IMR-90 (cell line): ENCODE results near the gene SATB2. TPM values are rescaled to one million over a fixed set of nuclear protein-coding genes. Genes with fewer than 3 reads are reported as not detected.
A peak's percentile ranks its signal among the peaks of the same experiment; 100 is the strongest.

Source experiments
- ATAC-seq: fragments of 200-7000 bp; cut with Tn5 transposase; 2 replicates; pipeline ENCODE4 v1.9.1; 2020; ENCODE audit warnings: low read depth, mild to moderate bottlenecking, moderate library complexity
- BruUV-seq: library from RNA; stranded (reverse); fragments of 400-500 nt; replicated peaks from 2 replicates; lab custom pipeline; 2021; lab: Mats Ljungman, UMichigan
- CTCF ChIA-PET: fragments of 300-600 bp; formaldehyde crosslinking; extraction: SDS; loops from one replicate; lab custom pipeline; 2021; ENCODE audit warnings: antibody characterized with exemption; lab: Yijun Ruan, JAX
- POLR2A ChIA-PET: fragments of 300-600 bp; sonication (Branson Sonifier 250); formaldehyde crosslinking; loops from one replicate; lab custom pipeline; 2022; ENCODE audit warnings: antibody characterized with exemption; ENCODE audit not compliant: unreplicated experiment; lab: Charles Lee
- DNase-seq: peaks from one replicate; pipeline ENCODE4 v3.0.0; 2013
- H2AFZ ChIP-seq: replicated peaks from 2 replicates; pipeline ENCODE3; 2013; ENCODE audit warnings: low read length, mild to moderate bottlenecking; ENCODE audit not compliant: poor library complexity
- H2AK5ac ChIP-seq: 2 replicates; pipeline ENCODE4 v1.6.1; 2013; ENCODE audit warnings: low read depth, low read length, inconsistent platforms
- H2AK9ac ChIP-seq: replicated peaks from 2 replicates; pipeline ENCODE3; 2013; ENCODE audit warnings: mild to moderate bottlenecking, low read depth, low read length, moderate library complexity; ENCODE audit not compliant: poor library complexity
- H2BK120ac ChIP-seq: 2 replicates; pipeline ENCODE4 v1.6.1; 2013; ENCODE audit warnings: low read depth, low read length, inconsistent platforms
- H2BK15ac ChIP-seq: 3 replicates; pipeline ENCODE4 v1.6.1; 2013; ENCODE audit warnings: low read depth, low read length, inconsistent platforms
- H2BK20ac ChIP-seq: 2 replicates; pipeline ENCODE4 v1.6.1; 2013; ENCODE audit warnings: low read depth, mild to moderate bottlenecking, inconsistent platforms, low read length, moderate library complexity
- H2BK5ac ChIP-seq: 2 replicates; pipeline ENCODE4 v1.6.1; 2013; ENCODE audit warnings: mild to moderate bottlenecking, low read depth, low read length, inconsistent platforms; ENCODE audit not compliant: poor library complexity, severe bottlenecking
- H3K14ac ChIP-seq: replicated peaks from 2 replicates; pipeline ENCODE4 v1.6.1; 2013; ENCODE audit warnings: low read depth, low read length, inconsistent platforms
- H3K18ac ChIP-seq: 2 replicates; pipeline ENCODE4 v1.6.1; 2013; ENCODE audit warnings: low read depth, low read length, control low read depth
- H3K23ac ChIP-seq: 2 replicates; pipeline ENCODE4 v1.6.1; 2013; ENCODE audit warnings: low read depth, low read length, inconsistent platforms
- H3K27ac ChIP-seq: 2 replicates; pipeline ENCODE4 v1.5.1; 2013; ENCODE audit warnings: mild to moderate bottlenecking, control low read depth, low read length; ENCODE audit not compliant: insufficient read depth
- H3K27me3 ChIP-seq: 2 replicates; pipeline ENCODE4 v1.6.1; 2013; ENCODE audit warnings: low read length; ENCODE audit not compliant: control insufficient read depth, insufficient read depth
- H3K36me3 ChIP-seq: 2 replicates; pipeline ENCODE4 v1.6.1; 2013; ENCODE audit warnings: low read length, mixed read lengths; ENCODE audit not compliant: control insufficient read depth, insufficient read depth
- H3K4ac ChIP-seq: 2 replicates; pipeline ENCODE4 v1.6.1; 2013; ENCODE audit warnings: low read depth, low read length, inconsistent platforms
- H3K4me1 ChIP-seq: 2 replicates; pipeline ENCODE4 v1.6.1; 2013; ENCODE audit warnings: low read length, mixed read lengths; ENCODE audit not compliant: control insufficient read depth, insufficient read depth
- H3K4me2 ChIP-seq: 2 replicates; pipeline ENCODE4 v1.6.1; 2013; ENCODE audit warnings: low read depth, mild to moderate bottlenecking, control low read depth, low read length, moderate library complexity
- H3K4me3 ChIP-seq: 2 replicates; pipeline ENCODE4 v1.5.1; 2013; ENCODE audit warnings: low read depth, mild to moderate bottlenecking, control low read depth, low read length, moderate library complexity; ENCODE audit not compliant: insufficient read depth
- H3K56ac ChIP-seq: 2 replicates; pipeline ENCODE4 v1.6.1; 2013; ENCODE audit warnings: low read length, inconsistent platforms; ENCODE audit not compliant: insufficient read depth; ENCODE audit errors: extremely low read depth
- H3K79me1 ChIP-seq, 2 experiments: 2 replicates each; pipeline ENCODE4 v1.6.1; 2013; ENCODE audit warnings: low read length in 2 of 2, inconsistent platforms in 1 of 2, low read depth in 1 of 2
- H3K9ac ChIP-seq: 2 replicates; pipeline ENCODE4 v1.6.1; 2013; ENCODE audit warnings: low read depth, low read length, control low read depth
- H3K9me1 ChIP-seq: 2 replicates; pipeline ENCODE4 v1.6.1; 2013; ENCODE audit warnings: low read length, inconsistent platforms; ENCODE audit not compliant: insufficient read depth
- H3K9me3 ChIP-seq: 2 replicates; pipeline ENCODE4 v1.6.1; 2013; ENCODE audit warnings: low read length; ENCODE audit not compliant: control insufficient read depth, insufficient read depth
- H4K20me1 ChIP-seq: 2 replicates; pipeline ENCODE4 v1.6.1; 2013; ENCODE audit warnings: low read length, inconsistent platforms; ENCODE audit not compliant: insufficient read depth
- H4K5ac ChIP-seq: 2 replicates; pipeline ENCODE4 v1.6.1; 2013; ENCODE audit warnings: mild to moderate bottlenecking, low read depth, low read length, control low read depth
- H4K8ac ChIP-seq, 2 experiments: 2 replicates each; pipeline ENCODE4 v1.6.1; 2013; ENCODE audit warnings: low read depth in 2 of 2, low read length in 2 of 2, control low read depth in 1 of 2, inconsistent platforms in 1 of 2
- H4K91ac ChIP-seq: 2 replicates; pipeline ENCODE4 v1.6.1; 2013; ENCODE audit warnings: low read depth, low read length, inconsistent platforms; ENCODE audit not compliant: insufficient read depth
- BHLHE40 ChIP-seq: fragments of 150-350 bp; IDR thresholded peaks from 2 replicates; pipeline ENCODE4 v1.6.1; 2016; ENCODE audit warnings: mild to moderate bottlenecking, low read depth, low read length
- CEBPB ChIP-seq: IDR thresholded peaks from 2 replicates; pipeline ENCODE4 v1.6.1; 2012; ENCODE audit warnings: low read depth, low read length, improper control_type of control experiment
- CHD1 ChIP-seq: IDR thresholded peaks from 2 replicates; pipeline ENCODE4 v1.6.1; 2012; ENCODE audit warnings: low read depth, low read length, improper control_type of control experiment
- FOS ChIP-seq: fragments of 150-350 bp; IDR thresholded peaks from 2 replicates; pipeline ENCODE4 v1.6.1; 2016; ENCODE audit warnings: low read depth, low read length
- MAFK ChIP-seq: IDR thresholded peaks from 2 replicates; pipeline ENCODE4 v1.6.1; 2012; ENCODE audit warnings: low read depth, low read length, improper control_type of control experiment
- MAZ ChIP-seq: IDR thresholded peaks from 2 replicates; pipeline ENCODE4 v1.6.1; 2012; ENCODE audit warnings: low read depth, mild to moderate bottlenecking, low read length, improper control_type of control experiment, moderate library complexity, borderline replicate concordance
- MXI1 ChIP-seq: IDR thresholded peaks from 2 replicates; pipeline ENCODE4 v1.6.1; 2012; ENCODE audit warnings: low read depth, mild to moderate bottlenecking, low read length, moderate library complexity, borderline replicate concordance
- POLR2A ChIP-seq: IDR thresholded peaks from 2 replicates; pipeline ENCODE4 v1.6.1; 2012; ENCODE audit warnings: mild to moderate bottlenecking, low read depth, low read length
- RAD21 ChIP-seq: IDR thresholded peaks from 2 replicates; pipeline ENCODE4 v1.6.1; 2012; ENCODE audit warnings: low read length, improper control_type of control experiment
- RCOR1 ChIP-seq: IDR thresholded peaks from 2 replicates; pipeline ENCODE4 v1.6.1; 2012; ENCODE audit warnings: mild to moderate bottlenecking, low read length, improper control_type of control experiment; ENCODE audit not compliant: insufficient replicate concordance
- RFX5 ChIP-seq: IDR thresholded peaks from 2 replicates; pipeline ENCODE4 v1.8.0; 2012; ENCODE audit warnings: low read depth, mild to moderate bottlenecking, low read length, moderate library complexity
- SMC3 ChIP-seq: fragments of 150-350 bp; IDR thresholded peaks from 2 replicates; pipeline ENCODE4 v1.6.1; 2016; ENCODE audit warnings: low read depth, mild to moderate bottlenecking, antibody characterized with exemption, low read length, moderate library complexity
- WGBS, 2 experiments: methylation state at CpG; one replicate each; pipeline versions ENCODE4 v1.1.5 to v1.1.7; 2013; ENCODE audit warnings: missing lambda C conversion rate in 2 of 2; ENCODE audit not compliant: insufficient read length in 1 of 2; ENCODE audit errors: extremely low coverage in 2 of 2; 5-methylcytosine and 5-hydroxymethylcytosine counted together
- dilution Hi-C: fragments of 300-500 bp; cut with HindIII; formaldehyde crosslinking; loops from one replicate; pipeline ENCODE4 v1.14.3; 2018; ENCODE audit warnings: low sequenced_read_pairs; ENCODE audit not compliant: unreplicated experiment
- in situ Hi-C: fragments of 300-500 bp; cut with MboI; formaldehyde crosslinking; loops from 3 replicates; pipeline ENCODE4 v1.14.3; 2019; ENCODE audit warnings: low sequenced_read_pairs, inconsistent platforms, mixed read lengths
- intact Hi-C: fragments of 100-400 bp; cut with micrococcal nuclease; formaldehyde crosslinking; loops from 2 replicates; pipeline ENCODE4 v1.10.0; 2022
- polyA plus RNA-seq, 3 experiments: library from polyadenylated mRNA; depleted of rRNA; stranded (reverse); fragments of >200 nt; gene quantifications; 2 replicates each; pipeline ENCODE4 v1.2.3, GENCODE V29; 2012; ENCODE audit warnings: low replicate concordance in 1 of 3
- total RNA-seq: library from RNA; depleted of rRNA; stranded (reverse); fragments of >200 nt; gene quantifications from 2 replicates; pipeline ENCODE4 v1.2.3, GENCODE V29; 2012
- TF ChIP-seq, protein P1 (sequence below): conservative IDR thresholded peaks from 2 replicates; pipeline ENCODE4 v1.5.1; 2012; ENCODE audit warnings: mild to moderate bottlenecking, low read depth, low read length, improper control_type of control experiment
- TF ChIP-seq, protein P2 (sequence below): fragments of 150-350 bp; IDR thresholded peaks from 2 replicates; pipeline ENCODE4 v1.6.1; 2017; ENCODE audit warnings: mild to moderate bottlenecking, antibody characterized with exemption, low read length, low read depth
- TF ChIP-seq, protein P3 (sequence below): fragments of 150-350 bp; IDR thresholded peaks from 2 replicates; pipeline ENCODE4 v1.6.1; 2016; ENCODE audit warnings: low read depth, mild to moderate bottlenecking, low read length, moderate library complexity, borderline replicate concordance

SATB2 gene
- total and polyA plus RNA-seq, 2 of the 4 experiments (the other 2 are of a cell fraction): 6.2 to 8.4 TPM

DNA sequence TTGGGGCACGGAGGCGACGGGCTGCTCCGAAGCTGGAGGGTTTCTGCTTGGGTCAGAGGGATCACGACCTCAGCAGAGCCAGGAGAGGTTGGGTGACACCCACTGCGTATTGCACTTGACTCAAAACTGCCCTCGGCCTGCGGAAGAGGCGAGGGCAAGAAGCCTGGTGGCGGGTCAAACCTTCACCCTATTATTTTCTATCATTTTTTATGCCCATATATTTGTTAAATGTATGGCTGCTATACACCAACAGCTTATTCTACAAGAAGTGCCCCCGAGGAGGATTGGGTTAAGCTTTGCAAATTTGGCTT, 12.6 kb upstream of the SATB2 start:
- H3K27me3 ChIP-seq: peaks cover 71% of the 10 kb centered on the region
- no peak overlapping the region for H3K14ac ChIP-seq
- TF ChIP-seq CHD1: no peak
- TF ChIP-seq SMC3: no peak
- TF ChIP-seq, protein P1, sequence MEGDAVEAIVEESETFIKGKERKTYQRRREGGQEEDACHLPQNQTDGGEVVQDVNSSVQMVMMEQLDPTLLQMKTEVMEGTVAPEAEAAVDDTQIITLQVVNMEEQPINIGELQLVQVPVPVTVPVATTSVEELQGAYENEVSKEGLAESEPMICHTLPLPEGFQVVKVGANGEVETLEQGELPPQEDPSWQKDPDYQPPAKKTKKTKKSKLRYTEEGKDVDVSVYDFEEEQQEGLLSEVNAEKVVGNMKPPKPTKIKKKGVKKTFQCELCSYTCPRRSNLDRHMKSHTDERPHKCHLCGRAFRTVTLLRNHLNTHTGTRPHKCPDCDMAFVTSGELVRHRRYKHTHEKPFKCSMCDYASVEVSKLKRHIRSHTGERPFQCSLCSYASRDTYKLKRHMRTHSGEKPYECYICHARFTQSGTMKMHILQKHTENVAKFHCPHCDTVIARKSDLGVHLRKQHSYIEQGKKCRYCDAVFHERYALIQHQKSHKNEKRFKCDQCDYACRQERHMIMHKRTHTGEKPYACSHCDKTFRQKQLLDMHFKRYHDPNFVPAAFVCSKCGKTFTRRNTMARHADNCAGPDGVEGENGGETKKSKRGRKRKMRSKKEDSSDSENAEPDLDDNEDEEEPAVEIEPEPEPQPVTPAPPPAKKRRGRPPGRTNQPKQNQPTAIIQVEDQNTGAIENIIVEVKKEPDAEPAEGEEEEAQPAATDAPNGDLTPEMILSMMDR: no peak
- no peak for TF ChIP-seq MAZ
- no peak for TF ChIP-seq RCOR1
- TF ChIP-seq, protein P2, sequence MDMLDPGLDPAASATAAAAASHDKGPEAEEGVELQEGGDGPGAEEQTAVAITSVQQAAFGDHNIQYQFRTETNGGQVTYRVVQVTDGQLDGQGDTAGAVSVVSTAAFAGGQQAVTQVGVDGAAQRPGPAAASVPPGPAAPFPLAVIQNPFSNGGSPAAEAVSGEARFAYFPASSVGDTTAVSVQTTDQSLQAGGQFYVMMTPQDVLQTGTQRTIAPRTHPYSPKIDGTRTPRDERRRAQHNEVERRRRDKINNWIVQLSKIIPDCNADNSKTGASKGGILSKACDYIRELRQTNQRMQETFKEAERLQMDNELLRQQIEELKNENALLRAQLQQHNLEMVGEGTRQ: no peak
- no peak for TF ChIP-seq BHLHE40
- TF ChIP-seq CEBPB: no peak
- TF ChIP-seq RFX5: no peak
- TF ChIP-seq RAD21: no peak
- TF ChIP-seq MXI1: no peak
- TF ChIP-seq, protein P3, sequence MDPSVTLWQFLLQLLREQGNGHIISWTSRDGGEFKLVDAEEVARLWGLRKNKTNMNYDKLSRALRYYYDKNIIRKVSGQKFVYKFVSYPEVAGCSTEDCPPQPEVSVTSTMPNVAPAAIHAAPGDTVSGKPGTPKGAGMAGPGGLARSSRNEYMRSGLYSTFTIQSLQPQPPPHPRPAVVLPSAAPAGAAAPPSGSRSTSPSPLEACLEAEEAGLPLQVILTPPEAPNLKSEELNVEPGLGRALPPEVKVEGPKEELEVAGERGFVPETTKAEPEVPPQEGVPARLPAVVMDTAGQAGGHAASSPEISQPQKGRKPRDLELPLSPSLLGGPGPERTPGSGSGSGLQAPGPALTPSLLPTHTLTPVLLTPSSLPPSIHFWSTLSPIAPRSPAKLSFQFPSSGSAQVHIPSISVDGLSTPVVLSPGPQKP: no peak
- TF ChIP-seq MAFK: no peak
- TF ChIP-seq FOS: no peak
- TF ChIP-seq POLR2A: no peak
- H3K4me2 ChIP-seq: no peak overlapping the region
- no peak overlapping the region for H4K5ac ChIP-seq
- no peak overlapping the region for H2AK9ac ChIP-seq
- no peak overlapping the region for H3K4ac ChIP-seq
- in situ Hi-C loops: loop anchor here (10.0 kb wide), 1 partner anchor 456 kb away; no protein-coding TSS in a partner anchor
- no peaks in the 10 kb centered on the region for H3K36me3 ChIP-seq
- no peak overlapping the region for H3K4me3 ChIP-seq
- no TSS peak for BruUV-seq
- H2BK5ac ChIP-seq: no peak overlapping the region
- no peak overlapping the region for H2AK5ac ChIP-seq
- H3K9me1 ChIP-seq: no peaks in the 10 kb centered on the region
- no peak overlapping the region for H3K9ac ChIP-seq
- H4K91ac ChIP-seq: no peak overlapping the region
- H3K9me3 ChIP-seq: 0 out of 2 replicates have a peak, but pooled peaks cover 2% of the 10 kb centered on the region
- POLR2A ChIA-PET: no interaction called here
- H3K27ac ChIP-seq: no peak overlapping the region
- no peak overlapping the region for H3K56ac ChIP-seq
- no peak overlapping the region for H3K23ac ChIP-seq
- CTCF ChIA-PET: interaction anchor here (0.6 to 2.6 kb wide), 3 partner anchors 10 to 373 kb away, joined by 3 to 12 read pairs (median 9); no protein-coding TSS in a partner anchor
- dilution Hi-C loops: no loop called here
- peak overlapping the region; percentile 34 for H2AFZ ChIP-seq
- no CpG with 5 or more reads among the region's 11 CpGs for WGBS, 2 experiments
- no peaks in the 10 kb centered on the region; the same call in 1 of the 2 replicates for H4K20me1 ChIP-seq
- H4K8ac ChIP-seq: no peak overlapping the region
- H2BK15ac ChIP-seq: no peak overlapping the region
- ATAC-seq: no peak
- H3K4me1 ChIP-seq: no peaks in the 10 kb centered on the region
- no peak for DNase-seq
- H2BK120ac ChIP-seq: no peak overlapping the region
- H3K79me1 ChIP-seq: no peaks in the 10 kb centered on the region
- no peak overlapping the region for H2BK20ac ChIP-seq
- no peak overlapping the region for H3K18ac ChIP-seq
- intact Hi-C loops: no loop called here
